Medulla oblongata (tissue), 1 donor: ENCODE measurements around the gene PSD4.

ENCODE experiments used
- DNase-seq: peaks from one replicate; pipeline ENCODE4 v3.0.0-alpha.2; 2015; ENCODE audit errors: extremely low spot score

PSD4 gene

DNA sequence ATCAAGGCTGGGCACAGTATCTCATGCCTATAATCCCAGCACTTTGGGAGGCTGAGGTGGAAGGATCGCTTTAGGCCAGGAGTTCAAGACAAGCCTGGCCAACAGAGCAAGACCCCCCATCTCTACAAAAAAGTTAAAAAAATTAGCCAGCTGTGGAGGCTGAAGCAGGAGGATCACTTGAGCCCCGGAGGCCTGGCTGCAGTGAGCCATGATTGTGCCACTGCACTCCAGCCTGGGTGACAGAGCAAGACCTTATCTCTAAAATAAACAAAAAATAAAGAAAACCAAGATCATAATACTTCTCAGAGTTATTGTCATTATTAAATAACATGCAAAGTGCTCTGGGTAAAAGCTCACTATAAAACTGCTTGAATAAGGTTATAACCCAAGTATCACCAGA is 31.5 kb upstream of the PSD4 start:
- DNase-seq = no peak

- no peak for DNase-seq
Measured at GRCh38 chr2:113144259-113144658, 29.5 kb upstream of the PSD4 start.

DNA sequence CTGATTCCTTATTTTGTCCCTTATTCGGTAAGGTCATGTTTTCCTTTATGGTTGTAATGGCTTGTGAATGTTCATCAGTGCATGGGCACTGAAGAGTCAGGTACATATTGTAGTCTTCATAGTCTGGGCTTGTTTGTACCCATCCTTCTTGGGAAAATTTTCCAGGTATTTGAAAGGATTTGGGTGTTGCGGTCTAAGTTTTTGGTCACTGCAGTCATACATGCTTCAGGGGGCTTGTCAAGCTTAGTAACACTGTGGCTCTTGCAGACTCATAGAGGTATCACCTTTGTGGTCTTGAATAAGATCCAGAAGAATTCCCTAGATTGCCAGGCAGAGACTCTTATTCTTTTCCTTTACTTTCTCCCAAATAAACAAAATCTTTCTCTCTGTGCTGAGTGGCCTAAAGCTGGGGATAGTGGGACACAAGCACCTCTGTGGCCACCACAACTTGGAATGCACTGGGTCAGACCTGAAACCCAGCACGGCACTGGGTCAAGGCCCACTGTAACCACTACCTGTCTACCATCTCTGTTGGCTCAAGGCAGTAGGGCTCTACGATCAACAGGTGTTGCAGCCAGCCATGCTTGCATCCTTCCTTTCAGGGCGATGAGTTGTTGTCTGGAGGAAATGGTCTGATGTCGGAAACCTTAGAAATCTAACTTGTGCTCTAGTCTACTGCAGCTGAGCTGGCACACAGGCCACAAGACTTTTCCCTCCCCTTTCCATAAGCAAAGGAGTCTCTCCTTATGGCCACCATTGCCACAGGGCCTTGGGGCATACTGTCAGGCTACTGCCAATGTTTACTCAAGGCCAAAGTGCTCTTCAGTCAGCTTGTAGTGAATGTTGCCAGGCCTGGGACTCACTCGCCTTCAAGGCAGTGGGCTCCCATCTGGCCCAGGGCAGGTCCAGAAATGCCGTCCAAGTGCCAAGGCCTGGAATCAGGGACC is 24.9 kb upstream of the PSD4 start:
- DNase-seq = no peak

- DNase-seq = no peak
Measured at GRCh38 chr2:113149553-113150257, 24.1 kb upstream of the PSD4 start.

DNA sequence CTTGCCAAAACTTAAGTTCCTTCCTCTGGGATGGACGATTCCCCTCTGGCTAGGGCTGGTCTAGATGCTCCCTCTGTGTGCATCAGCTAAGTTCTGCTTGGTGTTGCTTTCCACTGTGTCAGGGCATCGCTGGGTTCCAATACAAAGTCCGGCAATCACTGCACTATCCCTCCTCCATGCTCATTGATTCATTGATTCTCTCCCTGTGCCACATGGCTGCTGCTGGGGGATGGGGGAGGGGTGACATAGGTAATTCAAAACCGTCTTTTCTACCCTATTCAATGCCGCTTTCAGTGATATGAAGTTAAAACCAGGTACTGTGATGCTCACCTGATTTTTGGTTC is 23.5 kb upstream of the PSD4 start:
- DNase-seq = no peak

GRCh38 chr2:113155331-113155730 is 18.4 kb upstream of the PSD4 start:
- no peak for DNase-seq

GRCh38 chr2:113156278-113157117 is 17.3 kb upstream of the PSD4 start:
- DNase-seq = no peak

- DNase-seq = no peak
Measured at GRCh38 chr2:113157118-113157896, 16.5 kb upstream of the PSD4 start.

- DNase-seq = no peak
Measured at GRCh38 chr2:113157897-113158753, 15.6 kb upstream of the PSD4 start.

DNA sequence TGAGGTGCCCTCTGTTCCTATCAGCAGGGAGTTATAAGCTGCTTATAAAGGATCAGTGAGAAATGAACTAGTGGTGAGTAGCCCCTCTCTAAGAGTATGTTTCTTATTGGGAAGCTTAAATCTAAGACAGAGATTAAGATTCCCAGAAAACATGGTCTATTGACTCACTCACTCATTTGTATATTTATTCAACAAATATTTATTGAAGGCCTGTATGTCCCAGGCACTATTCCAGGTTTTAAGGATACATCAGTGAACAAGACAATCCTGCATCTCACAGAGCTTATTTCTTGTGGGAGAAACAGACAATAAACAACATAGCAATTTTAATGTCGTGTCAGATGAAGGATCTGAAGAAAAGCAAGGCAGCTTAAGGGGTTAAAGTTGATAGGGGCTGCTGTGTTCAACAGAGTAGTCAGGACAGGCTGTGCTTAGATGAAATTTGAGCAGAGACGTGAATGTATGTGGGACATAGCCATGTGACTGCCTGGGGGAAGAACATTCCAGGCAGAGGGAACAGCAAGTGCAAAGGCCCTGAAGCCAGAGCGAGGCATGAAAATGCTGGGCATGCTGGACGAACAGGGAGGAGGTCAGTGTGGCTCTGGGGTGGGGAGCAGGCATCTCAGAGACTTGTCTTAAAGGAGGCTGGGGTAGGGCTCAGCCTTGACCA is 14.8 kb upstream of the PSD4 start:
- no peak for DNase-seq

DNA sequence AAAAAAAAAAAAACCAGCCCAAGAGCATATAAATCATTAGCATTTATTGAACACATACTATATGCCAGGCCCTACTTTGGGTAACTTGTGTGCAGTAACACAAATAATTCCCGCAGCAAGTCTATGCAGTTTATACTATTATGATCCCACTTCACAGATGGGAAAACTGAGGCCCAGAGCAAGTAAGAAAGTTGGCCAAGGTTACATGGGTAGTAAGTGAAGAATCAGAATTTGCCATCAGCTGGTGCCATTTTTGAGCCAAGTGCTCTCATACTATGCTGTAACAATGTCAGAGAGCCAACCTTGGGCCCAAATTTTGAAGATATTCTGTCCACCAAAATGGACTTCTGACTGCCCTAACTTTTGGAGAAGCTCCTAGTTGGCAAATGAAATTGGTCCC is 13.5 kb upstream of the PSD4 start:
- DNase-seq = no peak

GRCh38 chr2:113160962-113161361 is 12.8 kb upstream of the PSD4 start:
- no peak for DNase-seq

GRCh38 chr2:113162173-113162572 is 11.6 kb upstream of the PSD4 start:
- DNase-seq = no peak

DNA sequence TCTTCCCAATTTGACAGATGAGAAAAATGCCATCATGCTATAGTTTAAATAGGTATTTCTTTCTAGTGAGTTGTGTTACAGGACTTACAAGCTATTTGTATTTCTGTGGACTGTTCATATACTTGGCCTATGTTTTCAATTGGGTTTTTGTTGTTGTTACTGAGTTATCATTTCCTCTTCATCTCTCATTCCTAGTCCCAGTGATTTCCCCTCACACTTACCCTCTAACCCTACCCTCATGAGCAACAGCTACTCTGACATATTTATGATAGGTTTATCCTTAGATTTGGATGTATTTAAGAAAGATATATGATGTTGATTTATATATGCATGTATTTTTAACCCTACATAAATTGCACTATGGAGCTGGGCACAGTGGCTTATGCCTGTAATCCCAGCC is 10.9 kb upstream of the PSD4 start:
- DNase-seq = no peak

- no peak for DNase-seq
Measured at GRCh38 chr2:113164215-113164929, 9.4 kb upstream of the PSD4 start.

DNA sequence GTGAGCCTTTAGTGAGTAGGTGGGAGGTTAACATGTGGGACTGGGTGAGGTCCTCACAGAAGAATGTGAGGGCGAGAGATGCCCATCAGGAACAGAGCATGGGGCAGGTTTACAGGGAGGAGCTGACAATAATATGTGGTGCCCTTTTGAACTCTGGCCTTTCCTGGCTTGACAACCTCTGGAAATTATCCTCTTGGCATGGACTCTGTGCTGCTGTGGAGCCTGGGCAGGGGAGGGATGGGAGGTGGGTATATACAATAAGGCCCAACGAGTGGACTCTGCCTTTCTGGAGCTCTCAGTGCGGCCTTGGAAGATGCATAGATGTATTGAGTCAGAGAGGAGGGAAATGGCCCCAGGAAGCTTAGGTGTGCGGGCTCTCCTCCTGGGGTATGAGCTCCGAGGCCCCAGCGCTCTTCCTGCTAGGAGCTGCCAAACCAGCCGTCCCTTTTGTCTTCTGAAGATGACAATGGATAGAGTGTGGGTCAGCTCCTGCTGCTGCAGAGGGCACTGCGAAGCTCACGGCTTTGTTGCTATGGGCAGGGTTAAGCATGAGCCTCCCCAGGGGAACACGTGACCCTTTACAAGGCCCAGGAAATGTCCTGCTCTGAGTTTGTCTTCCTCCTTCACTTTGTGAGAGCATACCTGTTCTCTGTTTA is 8.7 kb upstream of the PSD4 start:
- DNase-seq = no peak

DNA sequence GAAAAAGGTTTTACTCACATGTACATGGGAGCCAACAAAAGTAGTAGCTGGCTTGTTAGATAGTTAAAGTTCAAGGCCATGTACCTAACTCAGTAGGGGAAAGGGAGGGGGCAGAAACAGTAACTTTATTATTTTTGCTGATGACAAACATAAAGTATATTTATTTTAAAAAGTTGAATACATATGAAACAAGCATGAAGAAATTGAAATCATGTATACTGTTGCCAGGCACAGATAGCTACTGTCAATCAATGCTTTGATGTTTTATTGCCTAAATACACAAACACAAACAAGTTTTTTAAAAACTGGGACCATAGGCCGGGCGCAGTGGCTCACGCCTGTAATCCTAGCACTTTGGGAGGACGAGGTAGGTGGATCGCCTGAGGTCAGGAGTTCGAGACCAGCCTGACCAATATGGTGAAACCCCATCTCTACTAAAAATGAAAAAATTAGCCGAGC is 7.6 kb upstream of the PSD4 start:
- no peak for DNase-seq

- DNase-seq = no peak
Measured at GRCh38 chr2:113167115-113167932, 6.4 kb upstream of the PSD4 start.
